ENCODE results near the gene BMP2.

DNA sequence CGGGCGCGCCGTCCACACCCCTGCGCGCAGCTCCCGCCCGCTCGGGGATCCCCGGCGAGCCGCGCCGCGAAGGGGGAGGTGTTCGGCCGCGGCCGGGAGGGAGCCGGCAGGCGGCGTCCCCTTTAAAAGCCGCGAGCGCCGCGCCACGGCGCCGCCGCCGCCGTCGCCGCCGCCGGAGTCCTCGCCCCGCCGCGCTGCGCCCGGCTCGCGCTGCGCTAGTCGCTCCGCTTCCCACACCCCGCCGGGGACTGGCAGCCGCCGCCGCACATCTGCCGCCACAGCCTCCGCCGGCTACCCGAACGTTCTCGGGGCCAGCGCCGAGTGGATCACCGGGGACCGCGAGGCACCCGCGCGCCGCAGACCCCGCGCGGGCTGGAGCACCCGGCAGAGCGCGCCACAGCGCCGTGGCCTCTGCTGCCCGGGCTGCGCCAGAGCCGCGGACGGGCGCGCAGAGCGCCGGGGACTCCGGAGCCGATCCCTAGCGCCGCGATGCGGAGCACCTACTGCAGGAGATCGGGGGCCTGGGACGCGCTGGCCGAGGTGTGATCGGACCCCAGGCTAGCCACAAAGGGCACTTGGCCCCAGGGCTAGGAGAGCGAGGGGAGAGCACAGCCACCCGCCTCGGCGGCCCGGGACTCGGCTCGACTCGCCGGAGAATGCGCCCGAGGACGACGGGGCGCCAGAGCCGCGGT is at the start of gene BMP2:
- TF ChIP-seq, protein P1, sequence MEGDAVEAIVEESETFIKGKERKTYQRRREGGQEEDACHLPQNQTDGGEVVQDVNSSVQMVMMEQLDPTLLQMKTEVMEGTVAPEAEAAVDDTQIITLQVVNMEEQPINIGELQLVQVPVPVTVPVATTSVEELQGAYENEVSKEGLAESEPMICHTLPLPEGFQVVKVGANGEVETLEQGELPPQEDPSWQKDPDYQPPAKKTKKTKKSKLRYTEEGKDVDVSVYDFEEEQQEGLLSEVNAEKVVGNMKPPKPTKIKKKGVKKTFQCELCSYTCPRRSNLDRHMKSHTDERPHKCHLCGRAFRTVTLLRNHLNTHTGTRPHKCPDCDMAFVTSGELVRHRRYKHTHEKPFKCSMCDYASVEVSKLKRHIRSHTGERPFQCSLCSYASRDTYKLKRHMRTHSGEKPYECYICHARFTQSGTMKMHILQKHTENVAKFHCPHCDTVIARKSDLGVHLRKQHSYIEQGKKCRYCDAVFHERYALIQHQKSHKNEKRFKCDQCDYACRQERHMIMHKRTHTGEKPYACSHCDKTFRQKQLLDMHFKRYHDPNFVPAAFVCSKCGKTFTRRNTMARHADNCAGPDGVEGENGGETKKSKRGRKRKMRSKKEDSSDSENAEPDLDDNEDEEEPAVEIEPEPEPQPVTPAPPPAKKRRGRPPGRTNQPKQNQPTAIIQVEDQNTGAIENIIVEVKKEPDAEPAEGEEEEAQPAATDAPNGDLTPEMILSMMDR (conservative IDR thresholded peaks at IDR 0.05 in 1 of 2, IDR thresholded peaks at IDR 0.05 in 1 of 2; ENCODE audit: low read depth in 1 of 2, low read length in 2 of 2), result no peak
- TF ChIP-seq EZH2 (IDR thresholded peaks at IDR 0.05; ENCODE audit: low read length, missing control alignments), result no peak
